ENCODE measurements around the gene ARIH1.

DNA sequence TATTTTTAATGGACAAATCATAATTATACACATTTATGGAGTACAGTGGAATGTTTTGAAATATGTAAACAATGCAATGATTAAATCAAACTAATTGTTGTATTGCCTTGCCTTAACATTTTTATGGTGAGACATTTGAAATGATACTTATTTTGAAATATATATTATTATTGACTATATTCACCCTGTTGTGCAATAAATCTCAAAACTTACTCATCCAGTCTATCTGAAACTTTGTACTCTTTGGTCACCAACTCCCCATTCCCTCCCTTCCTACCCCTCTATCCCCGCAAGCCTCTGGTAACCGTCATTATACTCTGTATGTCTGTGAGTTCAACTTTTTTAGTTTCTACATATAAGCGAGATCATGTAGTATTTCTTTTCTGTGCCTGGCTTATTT lies 105.7 kb downstream of the ARIH1 start:
- TF ChIP-seq EZH2 (IDR thresholded peaks at IDR 0.05; ENCODE audit: insufficient read depth, poor library complexity, severe bottlenecking): no peak
- TF ChIP-seq EZH2phosphoT487 (IDR thresholded peaks at IDR 0.05; ENCODE audit: insufficient read depth, low read depth): no peak
